Measurements from ENCODE around the gene CNTN4. TPM values are rescaled to one million over a fixed set of nuclear protein-coding genes. Genes with fewer than 3 reads are reported as not detected.

Gene CNTN4
- total and polyA plus RNA-seq, 2 donors (not counting 3 experiments of a cell fraction or from before 2014, with no cell fraction given): not detected

GRCh38 chr3:2094941-2095340 is 3.7 kb upstream of the CNTN4 start:
- ChIA-PET CTCF (no interaction called here), POLR2A (no interaction called here)
- H3K36me3 ChIP-seq (ENCODE audit: control insufficient read depth in 2 of 2, extremely low read depth in 1 of 2, insufficient read depth in 2 of 2, low read length in 2 of 2): no peaks in the 10 kb centered on the region
- no peak overlapping the region for H3K27ac ChIP-seq (ENCODE audit: insufficient read depth, low read depth, low read length)
- dilution Hi-C loops (cut with MboI; ENCODE audit: extremely low pct_ligation_motif_present, low sequenced_read_pairs): no loop called here
- BruUV-seq (replicated peaks): no TSS peak
- no peaks in the 10 kb centered on the region for H3K4me1 ChIP-seq (ENCODE audit: control insufficient read depth, extremely low read depth, insufficient read depth, low read length)
- H3K9ac ChIP-seq (replicated peaks; ENCODE audit: extremely low read depth, insufficient read depth, low read length): no peak overlapping the region
- H3K9me1 ChIP-seq (replicated peaks; ENCODE audit: control insufficient read depth, extremely low read depth, insufficient read depth, low read length): no peaks in the 10 kb centered on the region
- H4K20me1 ChIP-seq (replicated peaks; ENCODE audit: control insufficient read depth, extremely low read depth, insufficient read depth, low read length): no peaks in the 10 kb centered on the region
- no peak for DNase-seq (ENCODE audit: low read depth, low spot score)
- TF ChIP-seq JUN (IDR thresholded peaks at IDR 0.05; ENCODE audit: borderline replicate concordance, insufficient read depth, insufficient read length, low read depth) (no peak), MYC (IDR thresholded peaks at IDR 0.05; ENCODE audit: low read depth, low read length) (no peak)
- H3K27me3 ChIP-seq (ENCODE audit: control insufficient read depth in 2 of 2, insufficient read depth in 2 of 2, low read length in 2 of 2): peaks cover 14 to 23% of the 10 kb centered on the region in 2 experiments
- intact Hi-C loops (cut with micrococcal nuclease): no loop called here
- H3K4me3 ChIP-seq (replicated peaks in 1 of 3; ENCODE audit: insufficient read depth in 1 of 3, low read depth in 1 of 3, low read length in 3 of 3): no peak overlapping the region
- no peak for FAIRE-seq
- no peaks in the 10 kb centered on the region for H3K79me2 ChIP-seq (ENCODE audit: control insufficient read depth, insufficient read depth, low read length)
- no peaks in the 10 kb centered on the region for H3K9me3 ChIP-seq (replicated peaks; ENCODE audit: control insufficient read depth, insufficient read depth, low read length)
- no peak overlapping the region for H3K4me2 ChIP-seq (ENCODE audit: insufficient read depth, low read length)
- no peak overlapping the region for H2AFZ ChIP-seq (ENCODE audit: low read depth, low read length)

DNA sequence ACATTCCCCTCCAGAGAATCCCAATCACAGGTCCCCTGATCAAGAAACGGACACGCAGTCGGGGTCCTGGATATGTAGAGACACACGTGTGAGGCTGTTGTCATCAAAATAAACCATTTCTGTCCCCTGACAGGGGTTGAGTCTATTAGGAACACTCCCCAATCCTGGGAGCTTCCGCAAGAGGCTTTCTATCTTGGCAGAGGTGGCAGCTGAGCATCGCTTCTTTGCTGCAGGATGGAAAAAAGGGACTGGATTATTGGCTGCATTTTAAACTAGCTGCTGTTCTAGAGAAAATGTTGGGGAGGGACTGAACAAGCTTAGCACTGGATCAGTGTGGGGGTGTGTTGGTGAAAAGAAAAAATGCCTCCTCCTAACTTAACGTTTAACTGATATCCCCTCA is 2.5 kb upstream of the CNTN4 start:
- Histone ChIP-seq H3K79me2 (ENCODE audit: control insufficient read depth, insufficient read depth, low read length) (no peaks in the 10 kb centered on the region), H3K9ac (replicated peaks; ENCODE audit: extremely low read depth, insufficient read depth, low read length) (no peak overlapping the region), H3K9me1 (replicated peaks; ENCODE audit: control insufficient read depth, extremely low read depth, insufficient read depth, low read length) (no peaks in the 10 kb centered on the region), H3K4me3 (replicated peaks in 1 of 3; ENCODE audit: insufficient read depth in 1 of 3, low read depth in 1 of 3, low read length in 3 of 3) (no peak overlapping the region), H3K27me3 (ENCODE audit: control insufficient read depth in 2 of 2, insufficient read depth in 2 of 2, low read length in 2 of 2) (peaks cover 18 to 30% of the 10 kb centered on the region in 2 experiments), H3K9me3 (replicated peaks; ENCODE audit: control insufficient read depth, insufficient read depth, low read length) (no peaks in the 10 kb centered on the region), H3K4me1 (ENCODE audit: control insufficient read depth, extremely low read depth, insufficient read depth, low read length) (no peaks in the 10 kb centered on the region), H3K4me2 (ENCODE audit: insufficient read depth, low read length) (no peak overlapping the region), H2AFZ (ENCODE audit: low read depth, low read length) (no peak overlapping the region), H3K36me3 (ENCODE audit: control insufficient read depth in 2 of 2, extremely low read depth in 1 of 2, insufficient read depth in 2 of 2, low read length in 2 of 2) (no peaks in the 10 kb centered on the region), H3K27ac (ENCODE audit: insufficient read depth, low read depth, low read length) (no peak overlapping the region), H4K20me1 (replicated peaks; ENCODE audit: control insufficient read depth, extremely low read depth, insufficient read depth, low read length) (no peaks in the 10 kb centered on the region)
- ChIA-PET CTCF (no interaction called here), POLR2A (no interaction called here)
- TF ChIP-seq JUN (IDR thresholded peaks at IDR 0.05; ENCODE audit: borderline replicate concordance, insufficient read depth, insufficient read length, low read depth): no peak
- no peak for TF ChIP-seq EZH2 (IDR thresholded peaks at IDR 0.05; ENCODE audit: borderline replicate concordance, low read depth, low read length, severe bottlenecking)
- no peak for TF ChIP-seq POLR2AphosphoS5 (IDR thresholded peaks at IDR 0.05; ENCODE audit: insufficient read depth, low read depth, low read length)
- TF ChIP-seq GATA2 (IDR thresholded peaks at IDR 0.05; ENCODE audit: insufficient read depth, insufficient read length, low read depth, low read length): no peak
- TF ChIP-seq, protein P1, sequence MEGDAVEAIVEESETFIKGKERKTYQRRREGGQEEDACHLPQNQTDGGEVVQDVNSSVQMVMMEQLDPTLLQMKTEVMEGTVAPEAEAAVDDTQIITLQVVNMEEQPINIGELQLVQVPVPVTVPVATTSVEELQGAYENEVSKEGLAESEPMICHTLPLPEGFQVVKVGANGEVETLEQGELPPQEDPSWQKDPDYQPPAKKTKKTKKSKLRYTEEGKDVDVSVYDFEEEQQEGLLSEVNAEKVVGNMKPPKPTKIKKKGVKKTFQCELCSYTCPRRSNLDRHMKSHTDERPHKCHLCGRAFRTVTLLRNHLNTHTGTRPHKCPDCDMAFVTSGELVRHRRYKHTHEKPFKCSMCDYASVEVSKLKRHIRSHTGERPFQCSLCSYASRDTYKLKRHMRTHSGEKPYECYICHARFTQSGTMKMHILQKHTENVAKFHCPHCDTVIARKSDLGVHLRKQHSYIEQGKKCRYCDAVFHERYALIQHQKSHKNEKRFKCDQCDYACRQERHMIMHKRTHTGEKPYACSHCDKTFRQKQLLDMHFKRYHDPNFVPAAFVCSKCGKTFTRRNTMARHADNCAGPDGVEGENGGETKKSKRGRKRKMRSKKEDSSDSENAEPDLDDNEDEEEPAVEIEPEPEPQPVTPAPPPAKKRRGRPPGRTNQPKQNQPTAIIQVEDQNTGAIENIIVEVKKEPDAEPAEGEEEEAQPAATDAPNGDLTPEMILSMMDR (IDR thresholded peaks at IDR 0.05; ENCODE audit: extremely low read depth in 1 of 2, insufficient read depth in 1 of 2, low read depth in 1 of 2, low read length in 2 of 2): no peak
- TF ChIP-seq MYC (IDR thresholded peaks at IDR 0.05; ENCODE audit: low read depth, low read length): no peak
- TF ChIP-seq POLR2A (IDR thresholded peaks at IDR 0.05; ENCODE audit: low read depth, low read length): no peak
- TF ChIP-seq MAX (IDR thresholded peaks at IDR 0.05; ENCODE audit: insufficient read depth, insufficient read length): no peak
- TF ChIP-seq FOS (IDR thresholded peaks at IDR 0.05; ENCODE audit: borderline replicate concordance, insufficient read depth, low read length): no peak
- no TSS peak for BruUV-seq (replicated peaks)
- FAIRE-seq: no peak
- dilution Hi-C loops (cut with MboI; ENCODE audit: extremely low pct_ligation_motif_present, low sequenced_read_pairs) (no loop called here), intact Hi-C loops (cut with micrococcal nuclease) (no loop called here)
- no peak for DNase-seq (ENCODE audit: low read depth, low spot score)

Data from endothelial cell of umbilical vein (primary cell).